ENCODE measurements around the gene OBP2A. TPM values are rescaled to one million over a fixed set of nuclear protein-coding genes. Genes with fewer than 3 reads are reported as not detected.

Gene OBP2A
- polyA plus RNA-seq, 1 donor (not counting 4 experiments of a cell fraction or from before 2014, with no cell fraction given), result not detected

- Histone ChIP-seq H3K27ac (ENCODE audit: control insufficient read depth, insufficient read depth, low read length) (no peak overlapping the region), H2AFZ (ENCODE audit: control insufficient read depth, low read length) (no peak overlapping the region), H3K9ac (ENCODE audit: control insufficient read depth, extremely low read depth, insufficient read depth, low read length) (no peak overlapping the region), H3K9me1 (ENCODE audit: control insufficient read depth, extremely low read depth, insufficient read depth, low read length) (no peaks in the 10 kb centered on the region), H3K79me2 (ENCODE audit: control insufficient read depth, insufficient read depth, low read length) (no peaks in the 10 kb centered on the region), H3K27me3 (ENCODE audit: control insufficient read depth, extremely low read depth, insufficient read depth, low read length) (no peaks in the 10 kb centered on the region), H3K4me3 (ENCODE audit: control insufficient read depth in 2 of 3, extremely low read depth in 1 of 3, insufficient read depth in 2 of 3, low read depth in 1 of 3, low read length in 3 of 3) (no peak overlapping the region), H4K20me1 (ENCODE audit: control insufficient read depth, extremely low read depth, insufficient read depth, low read length) (no peaks in the 10 kb centered on the region), H3K36me3 (ENCODE audit: control insufficient read depth in 2 of 2, extremely low read depth in 1 of 2, insufficient read depth in 2 of 2, low read length in 2 of 2) (no peaks in the 10 kb centered on the region), H3K4me2 (ENCODE audit: control insufficient read depth, extremely low read depth, insufficient read depth, low read depth, low read length) (no peak overlapping the region), H3K4me1 (ENCODE audit: control insufficient read depth, extremely low read depth, insufficient read depth, low read length) (no peaks in the 10 kb centered on the region), H3K9me3 (ENCODE audit: control insufficient read depth, low read depth, low read length) (no peaks in the 10 kb centered on the region)
- DNase-seq (ENCODE audit: low read depth, low spot score), result no peak
- dilution Hi-C loops (cut with MboI; ENCODE audit: extremely low pct_ligation_motif_present, low sequenced_read_pairs), result no loop called here
- FAIRE-seq, result no peak
- no peak for TF ChIP-seq EZH2 (IDR thresholded peaks at IDR 0.05; ENCODE audit: low read length)
- TF ChIP-seq, protein P1, sequence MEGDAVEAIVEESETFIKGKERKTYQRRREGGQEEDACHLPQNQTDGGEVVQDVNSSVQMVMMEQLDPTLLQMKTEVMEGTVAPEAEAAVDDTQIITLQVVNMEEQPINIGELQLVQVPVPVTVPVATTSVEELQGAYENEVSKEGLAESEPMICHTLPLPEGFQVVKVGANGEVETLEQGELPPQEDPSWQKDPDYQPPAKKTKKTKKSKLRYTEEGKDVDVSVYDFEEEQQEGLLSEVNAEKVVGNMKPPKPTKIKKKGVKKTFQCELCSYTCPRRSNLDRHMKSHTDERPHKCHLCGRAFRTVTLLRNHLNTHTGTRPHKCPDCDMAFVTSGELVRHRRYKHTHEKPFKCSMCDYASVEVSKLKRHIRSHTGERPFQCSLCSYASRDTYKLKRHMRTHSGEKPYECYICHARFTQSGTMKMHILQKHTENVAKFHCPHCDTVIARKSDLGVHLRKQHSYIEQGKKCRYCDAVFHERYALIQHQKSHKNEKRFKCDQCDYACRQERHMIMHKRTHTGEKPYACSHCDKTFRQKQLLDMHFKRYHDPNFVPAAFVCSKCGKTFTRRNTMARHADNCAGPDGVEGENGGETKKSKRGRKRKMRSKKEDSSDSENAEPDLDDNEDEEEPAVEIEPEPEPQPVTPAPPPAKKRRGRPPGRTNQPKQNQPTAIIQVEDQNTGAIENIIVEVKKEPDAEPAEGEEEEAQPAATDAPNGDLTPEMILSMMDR (optimal IDR thresholded peaks at IDR 0.05 in 1 of 3, IDR thresholded peaks at IDR 0.05 in 1 of 3, conservative IDR thresholded peaks at IDR 0.05 in 1 of 3; ENCODE audit: extremely low read depth in 1 of 3, insufficient read depth in 2 of 3, low read length in 3 of 3), result no peak
These were observed 21.4 kb downstream of the OBP2A start for GRCh38 chr9:135567311-135567710.

DNA sequence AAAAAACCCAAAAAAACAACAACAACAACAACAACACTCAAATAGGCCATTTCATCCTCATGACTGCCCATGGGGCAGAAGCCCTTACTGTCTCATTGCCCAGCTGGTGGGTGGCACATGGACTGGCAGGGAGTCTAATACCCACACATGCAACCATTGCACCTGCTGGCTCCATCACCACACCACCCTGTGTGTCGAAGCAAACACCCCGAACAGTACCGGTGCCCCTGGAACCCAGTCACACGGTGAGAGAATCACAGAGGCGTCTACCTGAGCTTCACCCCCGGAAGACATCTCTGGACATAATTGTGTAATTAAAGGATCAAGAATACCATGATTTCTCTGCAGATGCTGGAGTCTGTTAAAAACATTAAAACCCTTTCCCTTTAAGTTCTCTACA is 22.1 kb downstream of the OBP2A start:
- dilution Hi-C loops (cut with MboI; ENCODE audit: extremely low pct_ligation_motif_present, low sequenced_read_pairs), result no loop called here
- no peaks in the 10 kb centered on the region for H4K20me1 ChIP-seq (ENCODE audit: control insufficient read depth, extremely low read depth, insufficient read depth, low read length)
- DNase-seq (ENCODE audit: low read depth, low spot score) (no peak), FAIRE-seq (no peak)
- no peaks in the 10 kb centered on the region for H3K36me3 ChIP-seq (ENCODE audit: control insufficient read depth in 2 of 2, extremely low read depth in 1 of 2, insufficient read depth in 2 of 2, low read length in 2 of 2)
- H2AFZ ChIP-seq (ENCODE audit: control insufficient read depth, low read length), result no peak overlapping the region
- H3K27me3 ChIP-seq (ENCODE audit: control insufficient read depth, extremely low read depth, insufficient read depth, low read length), result no peaks in the 10 kb centered on the region
- H3K79me2 ChIP-seq (ENCODE audit: control insufficient read depth, insufficient read depth, low read length), result no peaks in the 10 kb centered on the region
- H3K27ac ChIP-seq (ENCODE audit: control insufficient read depth, insufficient read depth, low read length), result no peak overlapping the region
- H3K4me3 ChIP-seq (ENCODE audit: control insufficient read depth in 2 of 3, extremely low read depth in 1 of 3, insufficient read depth in 2 of 3, low read depth in 1 of 3, low read length in 3 of 3), result no peak overlapping the region
- H3K9me1 ChIP-seq (ENCODE audit: control insufficient read depth, extremely low read depth, insufficient read depth, low read length), result no peaks in the 10 kb centered on the region
- TF ChIP-seq EZH2 (IDR thresholded peaks at IDR 0.05; ENCODE audit: low read length), result no peak
- TF ChIP-seq, protein P1 (optimal IDR thresholded peaks at IDR 0.05 in 1 of 3, IDR thresholded peaks at IDR 0.05 in 1 of 3, conservative IDR thresholded peaks at IDR 0.05 in 1 of 3; ENCODE audit: extremely low read depth in 1 of 3, insufficient read depth in 2 of 3, low read length in 3 of 3), result no peak
- no peaks in the 10 kb centered on the region for H3K4me1 ChIP-seq (ENCODE audit: control insufficient read depth, extremely low read depth, insufficient read depth, low read length)
- H3K9ac ChIP-seq (ENCODE audit: control insufficient read depth, extremely low read depth, insufficient read depth, low read length), result no peak overlapping the region
- no peak overlapping the region for H3K4me2 ChIP-seq (ENCODE audit: control insufficient read depth, extremely low read depth, insufficient read depth, low read depth, low read length)
- no peaks in the 10 kb centered on the region for H3K9me3 ChIP-seq (ENCODE audit: control insufficient read depth, low read depth, low read length)
